Spleen (tissue), 11 donors: ENCODE results near the gene MTG1. TPM values are rescaled to one million over a fixed set of nuclear protein-coding genes. Genes with fewer than 3 reads are reported as not detected.

Source experiments
- DNase-seq: peaks from one replicate; pipeline ENCODE4 v3.0.0-alpha.2; 2020
- H3K27ac ChIP-seq, 8 donors: fragments of 200-600 bp; sonication (generic) in 7 of 8; 1 replicate in 4 of 8; 2 replicates in 4 of 8; pipeline versions ENCODE4 v1.5.0 to v1.8.0; 2016 to 2021; ENCODE audit warnings: inconsistent platforms in 4 of 8, mild to moderate bottlenecking in 4 of 8, moderate library complexity in 1 of 8
- H3K27me3 ChIP-seq, 7 donors: fragments of 200-600 bp; sonication (generic) in 6 of 7; replicated peaks in 1 of 7; 1 replicate in 4 of 7; 2 replicates in 3 of 7; pipeline versions ENCODE4 v1.5.0 to v1.8.0; 2016 to 2021; ENCODE audit warnings: inconsistent platforms in 3 of 7, mild to moderate bottlenecking in 1 of 7
- H3K36me3 ChIP-seq, 6 donors: fragments of 200-600 bp; sonication (generic) in 5 of 6; 1 replicate in 4 of 6; 2 replicates in 2 of 6; pipeline versions ENCODE4 v1.5.0 to v1.8.0; 2016 to 2021; ENCODE audit warnings: inconsistent platforms in 2 of 6
- H3K4me1 ChIP-seq, 6 donors: fragments of 200-600 bp; sonication (generic) in 5 of 6; 1 replicate in 3 of 6; 2 replicates in 3 of 6; pipeline versions ENCODE4 v1.5.0 to v1.8.0; 2016 to 2021; ENCODE audit warnings: inconsistent platforms in 3 of 6
- H3K4me3 ChIP-seq, 8 donors: fragments of 200-600 bp; sonication (generic) in 7 of 8; 1 replicate in 4 of 8; 2 replicates in 4 of 8; pipeline versions ENCODE4 v1.5.0 to v1.8.0; 2016 to 2021; ENCODE audit warnings: inconsistent platforms in 4 of 8, mild to moderate bottlenecking in 4 of 8, moderate library complexity in 2 of 8
- H3K9me3 ChIP-seq, 8 donors: fragments of 200-600 bp; sonication (generic) in 7 of 8; 1 replicate in 4 of 8; 2 replicates in 4 of 8; pipeline versions ENCODE4 v1.5.0 to v1.8.0; 2016 to 2021; ENCODE audit warnings: inconsistent platforms in 4 of 8
- POLR2A ChIP-seq, 3 donors: fragments of 450-650 bp; IDR thresholded peaks; one replicate each; pipeline ENCODE4 v1.5.1; 2017; ENCODE audit warnings: antibody characterized with exemption in 3 of 3, mild to moderate bottlenecking in 1 of 3
- POLR2AphosphoS5 ChIP-seq, 3 donors: sonication (generic); formaldehyde crosslinking; IDR thresholded peaks; one replicate each; pipeline ENCODE4 v1.5.1; 2017; ENCODE audit warnings: antibody characterized with exemption in 3 of 3
- WGBS, 5 donors: extraction: QIAGEN DNeasy Blood & Tissue Kit in 3 of 5; methylation state at CpG; one replicate each; pipeline versions ENCODE4 v1.1.5 to v1.1.7; 2013 to 2018; 5-methylcytosine and 5-hydroxymethylcytosine counted together
- intact Hi-C: fragments of 100-400 bp; cut with DNase I; formaldehyde crosslinking; loops from one replicate; pipeline ENCODE4 v1.15.0; 2023; ENCODE audit warnings: low total_unique reads
- polyA plus RNA-seq, 3 donors: library from polyadenylated mRNA; stranded (reverse); fragments of 200-250 nt; gene quantifications; one replicate each; pipeline ENCODE4 v1.2.1, GENCODE V29; 2013
- total RNA-seq, 7 donors: library from RNA; depleted of rRNA in 3 of 7; stranded (reverse); fragments of >200 nt in 3 of 7; fragmentation: NEBNext Ultra II Directional in 4 of 7; extraction: Animal tissue kit (Norgen Biotek cat#: 25700) in 4 of 7; gene quantifications; one replicate each; pipeline versions ENCODE4 v1.1.0 to v1.2.1, GENCODE V29; 2016 to 2021
- TF ChIP-seq, protein P1 (sequence below), 11 experiments: fragments of 200-600 bp in 7 of 11; fragments of 450-650 bp in 4 of 11; sonication (generic) in 4 of 11; IDR thresholded peaks in 8 of 11; conservative IDR thresholded peaks in 3 of 11; 1 replicate in 7 of 11; 2 replicates in 4 of 11; pipeline versions ENCODE4 v1.4.0 to v1.8.0; 2016 to 2021; ENCODE audit warnings: antibody characterized with exemption in 11 of 11, inconsistent platforms in 4 of 11, mild to moderate bottlenecking in 1 of 11
- donor health status: healthy with polysubstance abuse.
- donor health status: DM: no; HTN: no; CAD: no; lungs with moderate emphysema.
- donor health status: DM: no; HTN: no; CAD: no.
- donor health status: Bipolar disorder and iron deficiency.
- donor health status: healthy.
- donor health status: DM: no; HTN: no; CAD: no.
- donor health status: DM: yes; HTN: yes; CAD: no.

MTG1 gene
- total and polyA plus RNA-seq, 10 donors: 35.4 to 122 (median 65.6) TPM

DNA sequence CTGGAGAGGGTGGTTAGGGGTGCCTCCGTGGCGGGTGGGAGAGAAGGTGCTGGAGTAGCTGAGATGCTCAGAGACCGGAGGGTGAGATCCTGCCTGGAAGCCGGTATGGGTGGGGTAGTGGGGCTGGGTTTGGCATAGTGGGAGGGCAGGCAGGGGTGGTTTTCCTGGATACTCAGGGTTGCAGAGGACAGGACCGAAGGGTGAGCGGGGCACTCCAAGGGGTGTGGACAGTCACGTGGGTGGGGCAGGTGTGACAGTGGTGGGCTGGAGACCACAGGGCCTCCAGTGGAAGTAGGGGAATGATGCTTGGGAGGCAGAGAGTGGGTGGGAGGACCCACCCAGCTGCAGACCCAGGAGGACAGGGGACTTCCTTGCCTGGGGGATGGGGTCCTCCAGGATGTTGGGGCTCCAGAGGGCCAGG, 61.7 kb downstream of the MTG1 start:
- no peak for TF ChIP-seq POLR2A (IDR thresholded peaks at IDR 0.05)
- TF ChIP-seq, protein P1, sequence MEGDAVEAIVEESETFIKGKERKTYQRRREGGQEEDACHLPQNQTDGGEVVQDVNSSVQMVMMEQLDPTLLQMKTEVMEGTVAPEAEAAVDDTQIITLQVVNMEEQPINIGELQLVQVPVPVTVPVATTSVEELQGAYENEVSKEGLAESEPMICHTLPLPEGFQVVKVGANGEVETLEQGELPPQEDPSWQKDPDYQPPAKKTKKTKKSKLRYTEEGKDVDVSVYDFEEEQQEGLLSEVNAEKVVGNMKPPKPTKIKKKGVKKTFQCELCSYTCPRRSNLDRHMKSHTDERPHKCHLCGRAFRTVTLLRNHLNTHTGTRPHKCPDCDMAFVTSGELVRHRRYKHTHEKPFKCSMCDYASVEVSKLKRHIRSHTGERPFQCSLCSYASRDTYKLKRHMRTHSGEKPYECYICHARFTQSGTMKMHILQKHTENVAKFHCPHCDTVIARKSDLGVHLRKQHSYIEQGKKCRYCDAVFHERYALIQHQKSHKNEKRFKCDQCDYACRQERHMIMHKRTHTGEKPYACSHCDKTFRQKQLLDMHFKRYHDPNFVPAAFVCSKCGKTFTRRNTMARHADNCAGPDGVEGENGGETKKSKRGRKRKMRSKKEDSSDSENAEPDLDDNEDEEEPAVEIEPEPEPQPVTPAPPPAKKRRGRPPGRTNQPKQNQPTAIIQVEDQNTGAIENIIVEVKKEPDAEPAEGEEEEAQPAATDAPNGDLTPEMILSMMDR (IDR thresholded peaks at IDR 0.05 in 8 of 11, conservative IDR thresholded peaks at IDR 0.05 in 3 of 11): no peak
- no peak for TF ChIP-seq POLR2AphosphoS5 (IDR thresholded peaks at IDR 0.05)
- intact Hi-C loops: no loop called here
- Histone ChIP-seq H3K4me3 (no peak overlapping the region), H3K27me3 (no peaks in the 10 kb centered on the region), H3K4me1 (no peaks in the 10 kb centered on the region), H3K9me3 (no peaks in the 10 kb centered on the region), H3K27ac (no peak overlapping the region), H3K36me3 (no peaks in the 10 kb centered on the region)
- DNase-seq: no peak
- 76 to 93% (median 82%) methylated on average over 7 of the region's 7 CpGs for WGBS, 5 donors

DNA sequence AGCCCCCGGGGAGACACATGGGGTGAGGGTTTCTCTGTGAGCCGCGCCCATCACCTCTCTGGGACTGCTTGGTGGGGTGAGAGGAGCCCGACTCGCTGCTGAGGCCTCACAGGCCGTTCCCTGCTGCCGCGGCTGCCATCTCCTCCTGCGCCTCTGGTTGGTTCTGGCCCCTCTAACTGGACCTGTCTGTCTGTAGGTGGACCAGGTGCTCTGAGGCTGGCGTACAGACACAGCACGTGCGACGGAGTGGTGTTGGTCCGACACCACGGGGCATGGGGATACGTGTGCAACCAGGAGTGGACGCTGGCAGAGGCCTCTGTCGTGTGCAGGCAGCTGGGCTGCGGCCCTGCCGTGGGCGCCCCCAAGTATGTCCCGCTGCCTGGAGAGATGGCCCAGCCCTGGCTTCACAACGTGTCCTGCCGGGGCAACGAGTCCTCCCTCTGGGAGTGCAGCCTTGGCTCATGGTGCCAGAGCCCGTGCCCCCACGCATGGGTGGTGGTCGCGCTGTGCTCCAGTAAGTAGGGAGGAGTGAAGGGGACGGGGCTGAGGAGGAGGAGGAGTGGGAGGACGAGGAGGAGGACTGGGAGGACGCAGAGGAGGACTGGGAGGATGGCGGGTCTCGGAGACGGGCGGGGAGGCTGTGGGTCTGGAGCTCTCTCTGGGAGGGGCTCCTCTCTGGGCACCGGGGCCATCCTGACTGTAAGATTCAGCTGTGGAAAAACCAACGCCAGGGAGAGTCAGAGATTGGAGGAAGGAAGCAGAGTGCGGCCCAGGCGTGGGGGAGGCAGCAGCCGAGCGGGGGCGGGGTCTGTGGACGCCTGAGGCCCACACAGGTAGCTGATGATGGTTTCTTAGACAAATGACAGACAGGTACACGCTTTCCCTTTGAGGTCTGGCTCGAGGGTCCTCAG, 62.3 kb downstream of the MTG1 start:
- intact Hi-C loops: no loop called here

DNA sequence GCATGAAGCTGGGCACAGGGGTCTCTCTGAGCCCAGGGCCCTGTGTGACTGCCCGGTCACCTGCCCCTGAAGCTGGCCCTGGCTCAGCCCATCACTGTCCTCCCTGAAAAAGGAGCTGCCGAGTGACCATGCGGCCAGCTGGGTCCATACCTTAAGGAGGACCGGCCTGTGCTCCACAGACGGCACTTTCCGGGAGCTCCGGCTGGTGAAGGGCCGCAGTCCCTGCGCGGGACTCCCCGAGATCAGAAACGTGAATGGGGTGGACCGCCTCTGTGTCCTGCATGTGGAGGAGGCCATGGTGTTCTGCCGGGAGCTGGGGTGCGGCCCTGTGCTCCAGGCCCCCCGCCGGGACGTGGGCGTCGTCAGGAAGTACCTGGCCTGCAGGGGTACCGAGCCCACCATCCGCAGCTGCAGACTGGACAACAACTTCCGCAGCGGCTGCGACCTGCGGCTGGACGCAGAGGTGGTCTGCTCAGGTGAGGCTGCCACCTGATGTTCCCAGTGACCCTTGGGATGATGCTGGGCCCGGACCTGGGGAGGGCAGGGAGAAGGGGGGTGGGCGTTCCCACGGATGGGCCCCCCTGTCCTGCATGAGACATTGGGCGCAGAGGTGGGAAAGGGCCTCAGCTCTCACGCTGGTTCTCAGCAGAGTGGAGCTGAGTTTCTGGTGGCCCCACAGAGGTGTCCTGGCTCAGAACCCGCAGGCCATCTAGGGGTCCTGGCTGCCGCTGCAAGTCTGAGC, 63.3 kb downstream of the MTG1 start:
- Histone ChIP-seq H3K4me3 (no peak overlapping the region), H3K27me3 (no peaks in the 10 kb centered on the region), H3K4me1 (no peaks in the 10 kb centered on the region), H3K36me3 (no peaks in the 10 kb centered on the region), H3K27ac (no peak overlapping the region), H3K9me3 (no peaks in the 10 kb centered on the region)
- DNase-seq: peak; percentile 66
- WGBS, 5 donors: 89 to 93% (median 91%) methylated on average over 17 to 34 of the region's 34 CpGs
- intact Hi-C loops: no loop called here
- TF ChIP-seq POLR2AphosphoS5 (IDR thresholded peaks at IDR 0.05) (no peak), POLR2A (IDR thresholded peaks at IDR 0.05) (no peak)
- TF ChIP-seq, protein P1 (IDR thresholded peaks at IDR 0.05 in 8 of 11, conservative IDR thresholded peaks at IDR 0.05 in 3 of 11): no peak

More for the DNA sequence above, 62.3 kb downstream of the MTG1 start:
- Histone ChIP-seq H3K9me3 (no peaks in the 10 kb centered on the region), H3K27ac (no peak overlapping the region), H3K4me3 (no peak overlapping the region), H3K36me3 (no peaks in the 10 kb centered on the region), H3K4me1 (no peaks in the 10 kb centered on the region), H3K27me3 (no peaks in the 10 kb centered on the region)
- 80 to 91% (median 87%) methylated on average over 26 to 46 of the region's 46 CpGs for WGBS, 5 donors
- no peak for DNase-seq
- TF ChIP-seq, protein P1 (IDR thresholded peaks at IDR 0.05 in 8 of 11, conservative IDR thresholded peaks at IDR 0.05 in 3 of 11): no peak
- TF ChIP-seq POLR2A (IDR thresholded peaks at IDR 0.05) (no peak), POLR2AphosphoS5 (IDR thresholded peaks at IDR 0.05) (no peak)
